NB4 (cell line): ENCODE data around the gene PTGR2.

Source experiments
- DNase-seq: peaks from one replicate; pipeline ENCODE4 v3.0.0; 2010; ENCODE audit warnings: low read depth
- H3K4me3 ChIP-seq: one replicate; pipeline ENCODE4 v1.5.1; 2011; ENCODE audit warnings: mild to moderate bottlenecking, low read depth, low read length, moderate library complexity
- MYC ChIP-seq: IDR thresholded peaks from 2 replicates; pipeline ENCODE4 v1.6.1; 2011; ENCODE audit warnings: low read depth, low read length
- POLR2A ChIP-seq: IDR thresholded peaks from 2 replicates; pipeline ENCODE4 v1.6.1; 2011; ENCODE audit warnings: mild to moderate bottlenecking; ENCODE audit not compliant: insufficient read length; ENCODE audit errors: extremely low read depth
- TF ChIP-seq, protein P1 (sequence below): IDR thresholded peaks from one replicate; pipeline ENCODE4 v1.5.1; 2012; ENCODE audit warnings: low read depth, low read length
- TF ChIP-seq, protein P2 (sequence below): IDR thresholded peaks from 2 replicates; pipeline ENCODE4 v1.6.1; 2011; ENCODE audit warnings: low read depth, low read length

PTGR2 gene

DNA sequence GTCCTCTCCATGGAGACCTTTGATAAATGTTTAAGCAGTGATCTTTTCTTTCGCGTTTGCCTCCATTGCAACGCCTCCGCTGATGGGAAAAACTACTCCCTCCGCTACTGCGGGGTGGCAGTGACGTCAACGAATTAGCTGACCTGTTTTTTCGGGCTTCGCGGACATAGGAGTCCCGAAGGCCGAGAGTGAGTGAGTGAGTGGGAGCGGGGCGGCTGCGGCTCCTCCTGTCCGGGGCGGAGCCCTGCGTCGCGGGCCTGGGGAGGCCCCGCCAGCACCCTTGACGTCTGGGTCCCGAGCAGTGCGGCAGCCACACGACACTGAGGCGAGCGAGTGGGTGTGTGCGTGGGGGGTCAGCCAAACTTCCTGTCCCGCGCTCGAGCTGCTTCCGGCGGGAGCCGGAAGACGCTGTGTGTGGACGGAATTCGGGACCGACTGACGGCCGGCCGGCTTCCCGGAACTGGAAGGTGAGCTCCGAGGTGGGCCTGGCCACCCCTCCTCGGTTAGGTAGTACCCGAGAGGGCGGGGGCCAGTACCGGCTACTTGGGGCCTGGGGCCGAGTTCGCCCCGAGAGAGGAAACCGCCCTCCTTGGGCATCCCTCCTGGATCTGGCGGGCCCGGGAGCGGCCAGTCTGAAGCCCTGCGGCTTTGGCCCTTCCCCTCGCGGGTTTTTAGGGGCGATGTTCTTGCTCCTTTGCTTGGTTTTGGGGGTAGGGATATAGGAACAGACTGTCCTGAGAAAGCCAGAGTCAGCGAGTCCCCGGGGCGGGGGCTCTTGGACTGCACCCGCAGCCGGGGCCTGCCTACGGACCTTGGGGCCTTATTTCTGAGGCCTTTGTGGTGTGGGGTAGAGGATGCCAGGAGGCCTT is 35.1 kb downstream of the PTGR2 start, which contains the start of gene ZNF410:
TSS of gene ZNF410 (plus strand) at position 411 of the 869 bp plus-strand sequence. CDS start 5,317 bp downstream, outside the sequence.
- peak; percentile 97 for DNase-seq
- TF ChIP-seq, protein P1, sequence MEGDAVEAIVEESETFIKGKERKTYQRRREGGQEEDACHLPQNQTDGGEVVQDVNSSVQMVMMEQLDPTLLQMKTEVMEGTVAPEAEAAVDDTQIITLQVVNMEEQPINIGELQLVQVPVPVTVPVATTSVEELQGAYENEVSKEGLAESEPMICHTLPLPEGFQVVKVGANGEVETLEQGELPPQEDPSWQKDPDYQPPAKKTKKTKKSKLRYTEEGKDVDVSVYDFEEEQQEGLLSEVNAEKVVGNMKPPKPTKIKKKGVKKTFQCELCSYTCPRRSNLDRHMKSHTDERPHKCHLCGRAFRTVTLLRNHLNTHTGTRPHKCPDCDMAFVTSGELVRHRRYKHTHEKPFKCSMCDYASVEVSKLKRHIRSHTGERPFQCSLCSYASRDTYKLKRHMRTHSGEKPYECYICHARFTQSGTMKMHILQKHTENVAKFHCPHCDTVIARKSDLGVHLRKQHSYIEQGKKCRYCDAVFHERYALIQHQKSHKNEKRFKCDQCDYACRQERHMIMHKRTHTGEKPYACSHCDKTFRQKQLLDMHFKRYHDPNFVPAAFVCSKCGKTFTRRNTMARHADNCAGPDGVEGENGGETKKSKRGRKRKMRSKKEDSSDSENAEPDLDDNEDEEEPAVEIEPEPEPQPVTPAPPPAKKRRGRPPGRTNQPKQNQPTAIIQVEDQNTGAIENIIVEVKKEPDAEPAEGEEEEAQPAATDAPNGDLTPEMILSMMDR, result no peak
- TF ChIP-seq POLR2A (peak; percentile 53), MYC (no peak; the same call in 1 of the 2 replicates)
- TF ChIP-seq, protein P2, sequence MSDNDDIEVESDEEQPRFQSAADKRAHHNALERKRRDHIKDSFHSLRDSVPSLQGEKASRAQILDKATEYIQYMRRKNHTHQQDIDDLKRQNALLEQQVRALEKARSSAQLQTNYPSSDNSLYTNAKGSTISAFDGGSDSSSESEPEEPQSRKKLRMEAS, result no peak
- peak within 1 kb of the TSS; percentile 85 for H3K4me3 ChIP-seq

DNA sequence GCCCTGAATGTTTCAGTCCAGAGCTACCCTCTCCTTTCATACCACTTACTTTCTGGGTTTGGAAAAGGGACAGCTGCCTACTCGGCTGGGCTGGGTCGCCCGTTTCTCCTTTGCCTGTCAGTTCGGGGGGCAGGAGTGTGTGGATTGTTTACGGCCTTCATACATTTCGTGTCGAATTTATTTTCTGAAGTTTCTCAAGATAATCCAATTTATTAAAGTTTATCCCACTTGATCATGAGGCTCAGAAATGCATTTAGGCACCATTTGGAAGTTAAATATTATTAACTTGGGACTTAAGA is 35.6 kb downstream of the PTGR2 start:
- no peak for DNase-seq
- TF ChIP-seq, protein P1, result no peak
- no peak for TF ChIP-seq POLR2A
- TF ChIP-seq, protein P2, result no peak
- TF ChIP-seq MYC, result no peak
- H3K4me3 ChIP-seq, result peak overlapping the region; percentile 85

DNA sequence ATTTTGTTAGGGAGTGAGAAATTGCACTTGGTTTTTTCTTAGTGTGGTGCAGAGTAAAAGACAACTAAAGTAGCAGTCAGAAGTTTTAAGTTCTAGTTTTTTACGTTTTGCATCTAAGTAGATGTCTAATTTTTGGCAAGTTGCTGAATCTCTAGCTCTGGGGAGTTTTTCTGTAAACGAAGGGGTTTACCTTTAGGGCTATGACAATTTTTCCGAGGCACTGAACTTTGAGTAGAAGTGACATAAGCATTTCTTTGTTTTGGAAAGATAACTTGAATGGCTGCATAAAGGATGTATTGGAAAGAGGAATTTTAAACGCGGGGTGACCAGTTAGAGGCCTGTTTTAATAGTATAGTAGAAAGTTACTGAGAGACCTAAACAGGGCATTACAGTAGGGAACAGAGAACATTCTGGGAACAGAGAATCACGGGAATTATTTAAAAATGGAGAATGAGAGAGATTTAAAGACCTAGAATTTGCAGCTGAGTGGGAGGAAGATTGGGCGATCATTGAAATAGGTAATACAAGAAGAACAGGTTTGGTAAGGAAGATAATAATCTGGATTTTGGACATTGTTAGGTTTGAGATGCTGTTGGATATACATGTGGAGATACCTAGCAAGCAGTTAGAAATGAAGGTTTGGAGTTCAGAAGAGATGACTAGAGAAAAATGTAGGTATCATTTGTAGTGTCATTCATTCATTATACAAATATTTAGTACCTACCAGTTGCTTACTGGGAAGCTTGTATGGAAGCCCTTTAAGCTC is 36.2 kb downstream of the PTGR2 start:
- TF ChIP-seq POLR2A (no peak), MYC (no peak)
- TF ChIP-seq, protein P2, result no peak
- TF ChIP-seq, protein P1, result no peak
- DNase-seq, result peak; percentile 8
- peak overlapping the region; percentile 85 for H3K4me3 ChIP-seq

DNA sequence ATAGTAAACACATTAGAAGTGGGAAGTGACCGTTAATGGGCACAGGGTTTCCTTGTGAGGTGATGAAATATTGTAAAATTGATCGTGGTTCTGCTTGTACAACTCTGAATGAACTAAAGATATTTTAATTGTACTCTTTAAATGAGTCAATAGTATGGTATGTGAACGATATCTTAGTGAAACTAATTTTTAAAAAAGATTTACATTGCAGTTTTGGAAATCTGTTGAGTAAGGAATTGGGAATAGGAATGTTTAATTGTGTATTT is 36.8 kb downstream of the PTGR2 start:
- peak; percentile 52 for DNase-seq
- H3K4me3 ChIP-seq, result peak overlapping the region; percentile 85
- no peak for TF ChIP-seq POLR2A
- TF ChIP-seq, protein P2, result no peak
- TF ChIP-seq, protein P1, result no peak
- no peak for TF ChIP-seq MYC

DNA sequence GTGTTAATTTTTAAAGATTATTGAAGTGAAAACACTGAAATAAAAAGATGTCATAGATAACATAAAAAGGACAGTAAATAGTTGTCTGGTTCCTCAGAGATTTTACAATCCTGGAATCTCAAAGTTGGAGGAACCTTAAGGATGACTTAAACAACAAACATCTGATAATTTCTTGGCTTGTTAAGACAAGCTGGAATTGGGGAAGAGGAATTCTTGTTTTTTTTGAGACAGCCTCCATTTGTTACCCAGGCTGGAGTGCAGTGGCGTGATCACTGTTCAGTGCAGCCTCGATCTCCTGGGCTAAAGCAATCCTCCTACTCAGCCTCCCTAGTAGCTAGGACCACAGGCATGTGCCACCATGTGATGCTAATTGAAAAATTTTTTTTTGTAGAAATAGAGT is 37.3 kb downstream of the PTGR2 start:
- peak; percentile 14 for DNase-seq
- no peak for TF ChIP-seq POLR2A
- TF ChIP-seq, protein P2, result no peak
- TF ChIP-seq, protein P1, result no peak
- TF ChIP-seq MYC, result no peak
- peak overlapping the region; percentile 85 for H3K4me3 ChIP-seq
